EL (cell line): ENCODE results near the gene KISS1.
"Not testable (repeated sequence)": the region's sequence is repeated elsewhere in the genome, so short reads cannot be mapped to it uniquely, and the experiment has no call there.

Source experiments
- DNase-seq: peaks from one replicate; pipeline ENCODE4 v3.0.0-alpha.2; 2016

The KISS1 gene

GRCh38 chr1:204196068-204196795 is at the start of gene KISS1:
KISS1 (minus strand) TSS chr1:204196491; CDS start chr1:204192876, 3,615 bp downstream.
- no peak for DNase-seq

- DNase-seq, result no peak
These were observed 46.6 kb upstream of the KISS1 start for GRCh38 chr1:204242920-204243319.

- DNase-seq, result no peak
These were observed 45.6 kb upstream of the KISS1 start for GRCh38 chr1:204241914-204242313.

- DNase-seq, result no peak
These were observed 44.8 kb upstream of the KISS1 start for GRCh38 chr1:204241050-204241449.

GRCh38 chr1:204240233-204240632 is 43.9 kb upstream of the KISS1 start:
- no peak for DNase-seq

- DNase-seq, result not testable (repeated sequence)
These were observed 43.1 kb upstream of the KISS1 start for GRCh38 chr1:204239401-204239800.

GRCh38 chr1:204238520-204238919 is 42.2 kb upstream of the KISS1 start:
- not testable (repeated sequence) for DNase-seq

- DNase-seq, result not testable (repeated sequence)
These were observed 41.2 kb upstream of the KISS1 start for GRCh38 chr1:204237515-204237914.

- peak; percentile 48 for DNase-seq
These were observed 36.2 kb upstream of the KISS1 start for GRCh38 chr1:204232526-204232925.

- DNase-seq, result no peak
These were observed 33.9 kb upstream of the KISS1 start for GRCh38 chr1:204230211-204230610.

GRCh38 chr1:204228896-204229295 is 32.6 kb upstream of the KISS1 start:
- no peak for DNase-seq

GRCh38 chr1:204227996-204228785 is 31.9 kb upstream of the KISS1 start:
- DNase-seq, result no peak

- DNase-seq, result no peak
These were observed 31.1 kb upstream of the KISS1 start for GRCh38 chr1:204227351-204227750.

GRCh38 chr1:204225841-204226735 is 29.8 kb upstream of the KISS1 start:
- no peak for DNase-seq

GRCh38 chr1:204224655-204225054 is 28.4 kb upstream of the KISS1 start:
- DNase-seq, result no peak

GRCh38 chr1:204223129-204223860 is 27.0 kb upstream of the KISS1 start:
- DNase-seq, result no peak

GRCh38 chr1:204222764-204223055 is 26.4 kb upstream of the KISS1 start:
- DNase-seq, result no peak

- no peak for DNase-seq
These were observed 25.9 kb upstream of the KISS1 start for GRCh38 chr1:204222006-204222763.

GRCh38 chr1:204221271-204221670 is 25.0 kb upstream of the KISS1 start:
- DNase-seq, result no peak

GRCh38 chr1:204219971-204220616 is 23.8 kb upstream of the KISS1 start:
- DNase-seq, result no peak

GRCh38 chr1:204218552-204218951 is 22.3 kb upstream of the KISS1 start:
- no peak for DNase-seq
